Activated T-cell treated with anti-CD3 and anti-CD28 coated beads, Interleukin-2, amount 50 U/mL, for 4 hours (primary cell): Measurements from ENCODE around the gene DPYD. TPM values are rescaled to one million over a fixed set of nuclear protein-coding genes. Genes with fewer than 3 reads are reported as not detected.

Experiments
- ATAC-seq, 2 donors: fragments of 200-7000 bp; cut with Tn5 transposase; one replicate each; pipeline ENCODE4 v1.10.0; 2021
- DNase-seq: peaks from one replicate; pipeline ENCODE4 v3.0.0-alpha.2; 2020
- H3K27me3 Mint-ChIP-seq: one replicate; pipeline ENCODE4 v1.8.0; 2021; ENCODE audit warnings: low read depth, mixed read lengths
- H3K36me3 Mint-ChIP-seq: one replicate; pipeline ENCODE4 v1.8.0; 2022; ENCODE audit warnings: mixed read lengths; ENCODE audit not compliant: insufficient read depth
- H3K4me1 Mint-ChIP-seq: one replicate; pipeline ENCODE4 v1.8.0; 2021; ENCODE audit warnings: low read depth, mixed read lengths
- H3K4me3 Mint-ChIP-seq: one replicate; pipeline ENCODE4 v1.8.0; 2021; ENCODE audit warnings: mild to moderate bottlenecking, moderate library complexity, mixed read lengths
- H3K9me3 Mint-ChIP-seq: one replicate; pipeline ENCODE4 v1.8.0; 2021; ENCODE audit warnings: mixed read lengths
- total RNA-seq, 3 donors: library from RNA; stranded (reverse); gene quantifications; one replicate each; pipeline ENCODE4 v1.2.1, GENCODE V29; 2021

DPYD gene
- total RNA-seq, 3 donors from 2014 or later, result 2.1 to 3.5 (median 2.8) TPM

DNA sequence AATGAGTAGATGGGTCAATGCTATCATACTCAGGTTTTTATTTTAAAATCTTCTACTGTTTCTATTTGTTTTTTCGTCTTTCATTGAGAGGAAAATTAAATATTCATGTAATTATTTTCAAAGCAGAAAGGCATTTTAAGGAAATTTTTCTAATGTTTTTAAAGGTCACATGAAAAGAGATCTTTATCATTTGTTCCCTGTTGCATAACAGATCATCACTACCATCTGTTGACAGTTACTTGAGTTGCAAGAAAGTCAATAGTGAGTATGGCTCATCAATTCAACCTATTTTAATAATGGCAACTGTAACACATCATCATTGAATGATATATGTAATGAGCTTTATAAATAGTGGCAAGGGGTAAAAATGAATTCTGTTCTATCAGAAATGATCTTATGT lies 369.7 kb downstream of the DPYD start:
- ATAC-seq (no peak), DNase-seq (no peak)
- Mint-ChIP-seq H3K36me3 (peaks cover 30% of the 10 kb centered on the region), H3K4me3 (no peak overlapping the region), H3K4me1 (no peaks in the 10 kb centered on the region), H3K9me3 (no peaks in the 10 kb centered on the region), H3K27me3 (no peaks in the 10 kb centered on the region)

DNA sequence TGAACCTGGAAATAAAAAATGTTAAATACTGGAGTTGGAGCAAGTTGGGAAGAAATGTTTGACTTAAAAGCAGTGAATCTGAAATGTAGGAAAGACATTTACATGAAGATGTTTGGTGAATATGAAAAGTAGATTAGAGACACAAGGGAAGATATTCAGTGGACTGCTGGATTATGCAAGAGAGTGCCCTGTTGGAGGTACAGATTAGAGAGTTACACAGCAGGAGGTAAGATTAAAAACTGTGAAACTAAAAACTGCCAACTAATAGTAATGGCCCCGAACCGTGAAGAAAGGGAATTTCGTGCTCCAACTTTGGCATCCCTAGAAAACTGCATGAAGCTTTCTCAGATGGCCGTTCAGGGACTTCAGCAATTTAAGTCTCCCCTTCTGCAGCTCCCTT lies 375.4 kb downstream of the DPYD start:
- ATAC-seq, result no peak
- Mint-ChIP-seq H3K4me3 (no peak overlapping the region), H3K9me3 (no peaks in the 10 kb centered on the region), H3K4me1 (no peaks in the 10 kb centered on the region), H3K27me3 (no peaks in the 10 kb centered on the region), H3K36me3 (peaks cover 17% of the 10 kb centered on the region)
- no peak for DNase-seq

DNA sequence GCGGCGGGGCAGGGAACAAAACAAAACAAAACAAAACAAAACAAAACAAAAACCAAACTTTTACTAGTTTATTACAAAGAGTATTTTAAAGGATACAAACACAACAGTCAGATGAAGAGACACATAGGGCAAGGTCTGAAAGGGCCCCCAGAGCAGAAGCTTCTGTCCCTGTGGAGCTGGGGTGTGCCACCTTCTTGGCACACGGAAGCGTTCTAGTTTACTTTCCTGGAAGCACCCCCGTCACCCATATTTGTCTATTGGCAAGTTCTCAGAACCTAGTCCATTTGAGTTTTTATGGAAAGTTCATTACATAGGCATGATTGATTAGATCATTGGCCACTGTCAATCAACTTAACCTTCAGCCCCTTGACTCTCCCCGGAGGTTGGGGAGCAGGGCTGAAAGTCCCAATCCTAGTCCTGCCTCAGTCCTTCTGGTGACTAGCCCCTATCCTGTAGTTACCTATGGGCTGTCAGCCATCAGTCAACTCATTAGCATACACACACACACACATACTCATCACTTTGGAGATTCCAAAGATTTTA lies 380.4 kb downstream of the DPYD start:
- Mint-ChIP-seq H3K4me1 (no peaks in the 10 kb centered on the region), H3K9me3 (no peaks in the 10 kb centered on the region), H3K36me3 (peaks cover 29% of the 10 kb centered on the region), H3K27me3 (no peaks in the 10 kb centered on the region), H3K4me3 (no peak overlapping the region)
- DNase-seq, result no peak
- no peak for ATAC-seq

- Mint-ChIP-seq H3K36me3 (peaks cover 31% of the 10 kb centered on the region), H3K4me1 (no peaks in the 10 kb centered on the region), H3K9me3 (no peaks in the 10 kb centered on the region), H3K4me3 (no peak overlapping the region), H3K27me3 (no peaks in the 10 kb centered on the region)
- DNase-seq (no peak), ATAC-seq (no peak)
These were observed 382.7 kb downstream of the DPYD start for GRCh38 chr1:97538113-97538512.

DNA sequence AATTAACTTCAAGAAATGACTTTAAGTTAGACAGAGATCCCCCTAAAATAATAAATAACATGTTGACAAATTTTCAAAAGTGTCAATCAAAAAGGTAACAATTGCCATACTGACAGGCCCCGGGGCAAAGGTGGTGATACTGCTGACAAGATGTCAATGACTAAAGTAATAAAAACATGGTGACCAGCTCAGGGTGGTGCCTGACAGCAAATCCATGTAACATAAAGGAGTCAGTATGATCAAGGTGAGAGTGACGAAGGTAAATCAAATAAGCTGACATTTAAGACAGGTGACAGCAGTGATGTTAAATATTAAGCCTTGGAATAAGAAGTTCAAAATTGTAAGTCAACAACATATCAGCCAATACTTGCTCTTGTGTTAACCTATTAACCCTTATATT lies 387.5 kb downstream of the DPYD start:
- peaks cover 36% of the 10 kb centered on the region for H3K36me3 Mint-ChIP-seq
- ATAC-seq, result no peak
- H3K27me3 Mint-ChIP-seq, result no peaks in the 10 kb centered on the region
- no peaks in the 10 kb centered on the region for H3K4me1 Mint-ChIP-seq
- no peak for DNase-seq
- no peak overlapping the region for H3K4me3 Mint-ChIP-seq
- no peaks in the 10 kb centered on the region for H3K9me3 Mint-ChIP-seq

DNA sequence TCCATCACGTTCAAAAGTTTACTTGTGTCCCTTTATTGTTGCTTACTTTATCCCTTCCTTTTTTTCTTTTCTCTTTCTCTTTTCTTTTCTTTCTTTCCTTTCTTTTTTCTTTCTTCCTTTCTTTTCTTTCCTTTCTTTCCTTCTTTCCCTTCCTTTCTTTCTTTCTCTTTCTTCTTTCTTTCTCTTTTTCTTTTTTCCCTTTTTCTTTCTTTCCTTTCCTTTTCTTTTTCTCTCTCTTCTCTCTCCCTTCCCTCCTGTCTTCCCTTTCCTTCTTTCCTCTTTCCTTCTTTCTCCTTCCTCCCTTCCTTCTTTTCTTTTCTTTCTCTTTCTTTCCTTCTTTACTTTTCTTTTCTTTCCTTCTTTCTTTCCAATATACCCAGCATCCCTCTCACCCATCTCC lies 391.2 kb downstream of the DPYD start:
- H3K4me3 Mint-ChIP-seq, result no peak overlapping the region
- H3K9me3 Mint-ChIP-seq, result peaks cover 4% of the 10 kb centered on the region
- no peak for DNase-seq
- no peak for ATAC-seq
- H3K4me1 Mint-ChIP-seq, result no peaks in the 10 kb centered on the region
- H3K27me3 Mint-ChIP-seq, result no peaks in the 10 kb centered on the region
- H3K36me3 Mint-ChIP-seq, result peaks cover 23% of the 10 kb centered on the region

- H3K36me3 Mint-ChIP-seq, result peaks cover 39% of the 10 kb centered on the region
- DNase-seq (no peak), ATAC-seq (no peak)
- H3K27me3 Mint-ChIP-seq, result no peaks in the 10 kb centered on the region
- H3K4me1 Mint-ChIP-seq, result no peaks in the 10 kb centered on the region
- peaks cover 7% of the 10 kb centered on the region for H3K9me3 Mint-ChIP-seq
- no peak overlapping the region for H3K4me3 Mint-ChIP-seq
These were observed 396.6 kb downstream of the DPYD start for GRCh38 chr1:97524211-97524610.

DNA sequence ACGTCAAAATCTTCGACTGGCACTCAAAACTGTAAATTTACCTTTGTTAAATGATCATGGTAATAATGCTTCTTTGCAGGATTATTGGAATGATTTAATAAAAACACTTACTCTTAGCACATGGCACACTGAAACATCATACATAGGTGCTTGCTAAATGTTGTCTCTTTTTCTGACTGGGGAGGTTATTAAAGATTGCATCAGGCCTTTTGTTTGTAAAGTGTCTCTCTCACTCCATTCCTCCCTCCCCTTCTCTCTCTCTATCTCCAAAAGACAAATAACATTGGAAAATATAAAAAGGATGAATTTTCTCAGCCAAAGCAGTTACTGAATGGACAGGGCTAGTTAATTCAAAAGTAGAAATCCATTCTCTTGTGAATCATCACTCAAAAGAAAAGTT lies 404.2 kb downstream of the DPYD start:
- Mint-ChIP-seq H3K9me3 (peaks cover 3% of the 10 kb centered on the region), H3K36me3 (peaks cover 39% of the 10 kb centered on the region), H3K4me1 (no peaks in the 10 kb centered on the region), H3K4me3 (no peak overlapping the region), H3K27me3 (no peaks in the 10 kb centered on the region)
- ATAC-seq (no peak), DNase-seq (no peak)

- Mint-ChIP-seq H3K4me3 (no peak overlapping the region), H3K27me3 (no peaks in the 10 kb centered on the region)
- ATAC-seq, result no peak
These were observed 412.1 kb downstream of the DPYD start for GRCh38 chr1:97508653-97509218.

GRCh38 chr1:97507863-97508262 lies 413.0 kb downstream of the DPYD start:
- DNase-seq (no peak), ATAC-seq (no peak)
- Mint-ChIP-seq H3K9me3 (no peaks in the 10 kb centered on the region), H3K4me3 (no peak overlapping the region), H3K36me3 (peaks cover 43% of the 10 kb centered on the region), H3K27me3 (no peaks in the 10 kb centered on the region), H3K4me1 (peaks cover 5% of the 10 kb centered on the region)

More at GRCh38 chr1:97508653-97509218, 412.1 kb downstream of the DPYD start:
- no peaks in the 10 kb centered on the region for H3K9me3 Mint-ChIP-seq
- DNase-seq, result no peak
- peaks cover 5% of the 10 kb centered on the region for H3K4me1 Mint-ChIP-seq
- peaks cover 39% of the 10 kb centered on the region for H3K36me3 Mint-ChIP-seq

DNA sequence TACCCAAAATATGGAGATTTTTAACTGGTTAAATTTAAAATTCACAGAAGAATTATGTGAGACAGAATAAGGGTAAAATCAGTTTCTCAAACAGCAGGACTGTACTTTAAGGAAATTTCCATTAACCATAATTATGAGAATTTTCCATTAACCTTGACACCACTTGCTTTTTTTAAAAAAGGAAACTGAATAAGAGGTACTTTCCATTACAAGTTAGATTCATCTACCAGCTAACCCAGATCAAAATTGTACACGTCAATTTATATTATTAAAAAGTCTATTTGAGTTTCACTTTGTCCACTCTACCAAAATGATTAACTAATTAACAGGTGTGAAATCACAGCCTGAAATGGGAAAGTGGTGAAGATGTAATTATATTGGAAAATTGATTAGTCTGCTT lies 414.5 kb downstream of the DPYD start:
- Mint-ChIP-seq H3K4me3 (no peak overlapping the region), H3K9me3 (no peaks in the 10 kb centered on the region), H3K4me1 (peaks cover 5% of the 10 kb centered on the region), H3K27me3 (no peaks in the 10 kb centered on the region), H3K36me3 (peaks cover 38% of the 10 kb centered on the region)
- DNase-seq (no peak), ATAC-seq (no peak)

- ATAC-seq (no peak), DNase-seq (no peak)
- Mint-ChIP-seq H3K9me3 (no peaks in the 10 kb centered on the region), H3K27me3 (no peaks in the 10 kb centered on the region), H3K36me3 (peaks cover 38% of the 10 kb centered on the region), H3K4me3 (no peak overlapping the region), H3K4me1 (peaks cover 5% of the 10 kb centered on the region)
These were observed 415.0 kb downstream of the DPYD start for GRCh38 chr1:97505816-97506215.

DNA sequence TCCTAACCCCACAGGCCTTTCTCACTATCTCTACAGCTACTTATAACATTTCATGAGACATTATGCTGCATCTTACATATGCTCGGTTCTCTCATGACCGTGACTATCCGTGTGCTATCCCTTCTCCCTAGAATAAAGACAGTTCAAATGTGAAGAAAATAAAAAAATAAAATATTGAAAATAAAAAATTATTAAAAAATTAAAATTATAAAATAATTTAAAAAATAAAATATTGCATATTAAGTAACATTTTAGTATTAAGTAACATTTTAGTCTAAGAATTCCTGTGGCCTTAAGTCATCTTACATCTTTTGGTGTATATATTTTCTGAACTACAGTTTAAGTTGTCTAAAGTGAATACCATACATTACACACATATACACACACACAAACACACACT lies 415.5 kb downstream of the DPYD start:
- no peaks in the 10 kb centered on the region for H3K9me3 Mint-ChIP-seq
- no peaks in the 10 kb centered on the region for H3K27me3 Mint-ChIP-seq
- peaks cover 5% of the 10 kb centered on the region for H3K4me1 Mint-ChIP-seq
- ATAC-seq (no peak), DNase-seq (no peak)
- peaks cover 39% of the 10 kb centered on the region for H3K36me3 Mint-ChIP-seq
- no peak overlapping the region for H3K4me3 Mint-ChIP-seq

DNA sequence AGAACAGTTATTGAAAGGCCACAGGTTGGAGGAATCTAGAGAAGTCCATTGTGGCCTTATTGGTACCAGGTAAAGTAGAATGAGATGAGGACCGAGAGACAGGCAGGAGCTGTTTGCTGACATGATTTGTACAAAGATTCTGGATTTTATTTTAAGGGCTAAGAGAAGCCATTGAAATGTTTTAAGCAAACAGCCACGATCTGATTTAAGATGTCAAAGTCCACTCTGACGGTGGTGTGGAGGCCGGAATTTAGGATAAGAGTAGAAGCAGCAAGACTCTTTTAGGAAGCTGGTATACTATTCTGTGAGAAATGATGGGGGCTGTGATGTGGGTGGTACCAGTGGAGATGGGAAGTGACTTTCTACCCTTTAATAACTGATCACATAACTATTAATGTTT lies 418.5 kb downstream of the DPYD start:
- Mint-ChIP-seq H3K4me1 (peaks cover 5% of the 10 kb centered on the region), H3K4me3 (no peak overlapping the region), H3K36me3 (peaks cover 20% of the 10 kb centered on the region), H3K27me3 (no peaks in the 10 kb centered on the region), H3K9me3 (no peaks in the 10 kb centered on the region)
- DNase-seq, result no peak
- no peak for ATAC-seq

DNA sequence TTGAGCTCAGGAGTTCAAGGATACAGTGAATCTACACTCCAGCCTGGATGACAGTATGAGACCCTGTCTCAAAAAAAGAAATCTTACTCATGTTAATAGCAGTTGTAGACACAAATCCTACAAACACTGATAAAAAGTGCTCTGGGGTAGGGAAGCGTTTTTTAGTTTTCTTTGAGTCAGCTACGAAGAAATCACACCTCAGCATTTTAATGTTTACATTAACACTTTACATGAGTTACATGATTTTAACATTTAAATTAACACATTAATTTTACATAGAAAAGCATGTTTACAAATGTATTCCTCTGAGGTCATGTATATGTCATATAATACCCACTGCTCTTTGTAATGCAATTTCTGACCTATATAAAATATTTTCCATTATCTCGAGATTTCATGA lies 419.2 kb downstream of the DPYD start:
- H3K36me3 Mint-ChIP-seq, result peaks cover 20% of the 10 kb centered on the region
- H3K9me3 Mint-ChIP-seq, result no peaks in the 10 kb centered on the region
- H3K27me3 Mint-ChIP-seq, result no peaks in the 10 kb centered on the region
- H3K4me1 Mint-ChIP-seq, result peaks cover 5% of the 10 kb centered on the region
- DNase-seq (no peak), ATAC-seq (no peak)
- no peak overlapping the region for H3K4me3 Mint-ChIP-seq
